Body of pancreas (tissue), 4 donors: Measurements from ENCODE around the gene FOSB.

Experiments
- CTCF ChIP-seq, 7 experiments: fragments of 450-650 bp in 4 of 7; fragments of 200-600 bp in 3 of 7; sonication (generic) in 3 of 7; IDR thresholded peaks; one replicate each; pipeline ENCODE4 v1.5.1; 2016 to 2019; ENCODE audit warnings: antibody characterized with exemption in 7 of 7
- POLR2A ChIP-seq, 3 donors: fragments of 450-650 bp; IDR thresholded peaks; one replicate each; pipeline ENCODE4 v1.6.1; 2016; ENCODE audit warnings: antibody characterized with exemption in 3 of 3, mild to moderate bottlenecking in 2 of 3

GRCh38 chr19:45505151-45505995 lies 37.6 kb downstream of the FOSB start:
- no peak for TF ChIP-seq CTCF (IDR thresholded peaks at IDR 0.05)
- no peak for TF ChIP-seq POLR2A (IDR thresholded peaks at IDR 0.05)
